Stimulated activated CD8-positive, alpha-beta memory T cell treated with anti-CD3 and anti-CD28 coated beads, Interleukin-7, amount 100 ng/mL, for 1 hour (primary cell): ENCODE data around the gene ZNF669.

ENCODE experiments used
- DNase-seq, 2 donors: peaks; one replicate each; pipeline ENCODE4 v3.0.0-alpha.2; 2020; ENCODE audit warnings: low read depth in 2 of 2

ZNF669 gene

GRCh38 chr1:247111259-247111699, 7.1 kb upstream of the ZNF669 start:
- no peak for DNase-seq

GRCh38 chr1:247110627-247111258, 6.6 kb upstream of the ZNF669 start:
- no peak for DNase-seq

GRCh38 chr1:247107694-247108093, 3.5 kb upstream of the ZNF669 start:
- no peak for DNase-seq

GRCh38 chr1:247105966-247106365, 1.8 kb upstream of the ZNF669 start:
- DNase-seq, result no peak

GRCh38 chr1:247104965-247105364, 809 bp upstream of the ZNF669 start:
- no peak for DNase-seq

GRCh38 chr1:247102381-247102780, 1.8 kb downstream of the ZNF669 start:
- DNase-seq, result no peak

- DNase-seq, result no peak
Measured at GRCh38 chr1:247100676-247101279, 3.4 kb downstream of the ZNF669 start.

GRCh38 chr1:247096958-247097357, 7.2 kb downstream of the ZNF669 start:
- DNase-seq, result no peak

- no peak for DNase-seq
Measured at GRCh38 chr1:247096544-247096943, 7.6 kb downstream of the ZNF669 start.

- no peak for DNase-seq
Measured at GRCh38 chr1:247096112-247096511, 8.0 kb downstream of the ZNF669 start.

- no peak for DNase-seq
Measured at GRCh38 chr1:247090455-247090854, 13.7 kb downstream of the ZNF669 start.

GRCh38 chr1:247089616-247090375, 14.4 kb downstream of the ZNF669 start:
- no peak for DNase-seq

- no peak for DNase-seq
Measured at GRCh38 chr1:247088967-247089366, 15.2 kb downstream of the ZNF669 start.

GRCh38 chr1:247087256-247087655, 16.9 kb downstream of the ZNF669 start:
- no peak for DNase-seq

GRCh38 chr1:247085310-247085709, 18.8 kb downstream of the ZNF669 start:
- DNase-seq, result no peak

- DNase-seq, result no peak
Measured at GRCh38 chr1:247084771-247085170, 19.4 kb downstream of the ZNF669 start.

- no peak for DNase-seq
Measured at GRCh38 chr1:247079141-247079874, 24.8 kb downstream of the ZNF669 start.

GRCh38 chr1:247078258-247079140, 25.7 kb downstream of the ZNF669 start, which contains the start of gene ZNF670:
TSS of gene ZNF670 (minus strand) at chr1:247078811. CDS start at chr1:247078596, 215 bp downstream.
- DNase-seq, result peak; percentile 62 to 65

- no peak for DNase-seq
Measured at GRCh38 chr1:247077876-247078257, 26.3 kb downstream of the ZNF669 start.

GRCh38 chr1:247077213-247077612, 26.9 kb downstream of the ZNF669 start:
- no peak for DNase-seq

- no peak for DNase-seq
Measured at GRCh38 chr1:247070645-247071044, 33.5 kb downstream of the ZNF669 start.
